Right lung (tissue), 5 donors: ENCODE measurements around the gene FAXC. TPM values are rescaled to one million over a fixed set of nuclear protein-coding genes. Genes with fewer than 3 reads are reported as not detected.
"Not testable (repeated sequence)": the region's sequence is repeated elsewhere in the genome, so short reads cannot be mapped to it uniquely, and the experiment has no call there.

Experiments
- DNase-seq, 2 donors: peaks; one replicate each; pipeline ENCODE4 v3.0.0-alpha.2; 2013
- polyA plus RNA-seq, 5 donors: library from polyadenylated mRNA; unstranded; fragments of 120-200 nt; gene quantifications; one replicate each; pipeline versions ENCODE4 v1.2.1 to v1.2.3, GENCODE V29; 2013; ENCODE audit warnings: inconsistent platforms in 1 of 5, low replicate concordance in 1 of 5; ENCODE audit not compliant: insufficient read length in 5 of 5, insufficient read depth in 1 of 5

FAXC gene
- polyA plus RNA-seq, 5 donors: 5.4 to 13.3 (median 10.4) TPM

DNA sequence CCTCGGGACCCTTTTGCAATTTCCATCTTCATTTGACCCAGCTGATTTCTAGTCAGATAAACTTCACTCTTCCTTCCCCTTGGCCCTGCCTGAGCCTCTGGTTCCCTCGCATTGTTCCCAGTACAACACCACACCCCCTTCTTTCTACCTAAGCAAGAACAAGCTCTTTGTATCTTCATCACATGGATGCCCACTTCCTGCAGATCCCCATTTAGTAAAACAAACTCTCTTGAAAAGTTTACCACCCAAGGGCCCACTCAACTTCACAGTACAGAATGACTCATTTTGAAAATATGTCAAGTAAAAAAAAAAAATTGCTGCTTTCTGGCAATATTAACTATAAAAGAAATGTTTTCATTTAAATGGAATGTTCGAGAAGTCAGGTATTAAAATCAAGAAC, 5.2 kb downstream of the FAXC start:
- DNase-seq: no peak

DNA sequence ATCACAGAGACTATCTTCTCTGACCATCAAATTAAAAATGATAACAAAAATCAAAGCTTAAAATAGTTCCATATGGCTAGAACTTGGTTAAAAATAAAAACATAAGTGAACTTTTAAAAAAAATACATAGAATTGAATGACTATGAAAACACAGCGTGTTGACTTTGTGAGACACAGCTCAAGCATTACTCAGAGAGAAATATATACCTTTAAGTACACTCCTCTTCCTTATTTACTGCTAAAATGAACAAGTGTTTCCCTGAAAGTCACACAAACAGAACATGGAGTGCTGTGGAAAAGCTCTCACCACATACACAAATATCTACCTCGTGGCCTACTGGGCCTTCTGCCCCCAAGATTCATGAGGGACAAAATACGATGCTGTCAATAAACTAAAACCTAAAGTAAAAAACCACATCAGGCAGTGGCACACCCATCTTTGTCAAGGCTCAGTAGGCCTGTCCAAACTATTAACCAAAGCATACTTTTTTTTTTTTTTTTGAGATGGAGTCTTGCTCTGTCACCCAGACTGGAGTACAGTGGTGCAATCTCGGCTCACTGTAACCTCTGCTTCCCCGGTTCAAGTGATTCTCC, 7.5 kb downstream of the FAXC start:
- no peak for DNase-seq

DNA sequence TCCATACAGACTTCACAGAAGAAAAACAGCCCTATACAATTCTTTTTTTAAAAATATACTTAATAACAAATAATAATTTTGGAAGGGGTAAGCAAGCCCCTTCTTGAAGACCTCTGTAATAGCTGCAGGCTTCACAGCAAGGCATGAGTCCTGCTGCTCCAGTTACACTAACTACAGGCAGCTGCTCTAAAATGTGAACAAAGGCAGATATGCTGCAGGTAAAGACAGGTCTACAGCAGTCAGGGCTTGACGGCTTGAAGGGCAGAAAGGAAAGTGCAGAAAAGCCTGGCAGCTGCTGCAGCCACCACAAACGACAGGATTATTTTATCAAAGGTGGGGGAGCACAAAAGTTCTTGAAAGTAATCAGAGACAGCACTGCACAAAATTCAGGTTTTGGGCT, 11.3 kb downstream of the FAXC start:
- DNase-seq: no peak

DNA sequence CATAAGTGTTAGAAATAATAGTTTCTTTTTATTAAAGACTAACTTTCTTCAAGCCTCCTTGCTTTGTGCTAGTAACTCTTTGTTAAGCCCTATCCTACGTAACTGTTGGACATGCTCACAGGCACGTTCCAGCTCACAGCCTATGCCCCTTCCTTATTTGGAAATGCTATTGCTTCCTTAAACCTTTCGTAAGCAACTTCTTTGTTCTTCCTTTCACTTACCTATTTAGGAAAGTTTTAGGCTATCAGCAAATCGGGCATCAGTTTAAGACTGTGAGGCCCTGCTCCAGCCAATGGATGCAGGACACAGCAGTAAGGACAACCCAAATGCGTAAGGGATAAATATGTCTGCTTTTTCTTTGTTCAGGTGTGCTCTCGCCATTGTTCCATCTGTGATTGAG, 14.2 kb downstream of the FAXC start:
- DNase-seq: not testable (repeated sequence)

DNA sequence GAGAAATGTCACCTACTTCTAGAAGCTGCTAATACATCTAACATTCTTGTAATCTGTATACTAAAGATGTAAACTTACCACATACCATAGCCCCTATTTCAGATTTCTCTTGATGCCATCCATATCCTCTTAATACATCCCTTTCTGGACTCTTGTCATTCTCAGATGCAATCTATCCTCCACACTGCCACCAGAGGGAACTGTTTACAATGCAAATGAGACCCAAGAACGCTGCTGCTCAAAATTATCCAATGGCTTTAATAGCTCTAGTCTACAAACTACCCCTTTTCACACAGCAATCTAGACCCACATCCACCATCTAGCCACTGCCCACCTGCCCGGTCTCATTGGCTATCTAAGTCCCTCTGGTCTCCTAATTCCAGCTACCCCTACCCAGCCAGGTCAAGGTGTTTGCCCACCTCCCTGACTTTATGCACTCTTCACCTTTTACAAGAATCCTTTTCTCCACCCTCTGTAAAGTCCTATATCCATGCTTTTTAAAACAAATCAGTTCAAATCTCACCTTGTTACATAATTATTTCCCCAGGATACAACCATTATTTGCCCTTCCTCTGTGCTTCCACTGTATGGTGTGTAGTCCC, 14.8 kb downstream of the FAXC start:
- no peak for DNase-seq

DNA sequence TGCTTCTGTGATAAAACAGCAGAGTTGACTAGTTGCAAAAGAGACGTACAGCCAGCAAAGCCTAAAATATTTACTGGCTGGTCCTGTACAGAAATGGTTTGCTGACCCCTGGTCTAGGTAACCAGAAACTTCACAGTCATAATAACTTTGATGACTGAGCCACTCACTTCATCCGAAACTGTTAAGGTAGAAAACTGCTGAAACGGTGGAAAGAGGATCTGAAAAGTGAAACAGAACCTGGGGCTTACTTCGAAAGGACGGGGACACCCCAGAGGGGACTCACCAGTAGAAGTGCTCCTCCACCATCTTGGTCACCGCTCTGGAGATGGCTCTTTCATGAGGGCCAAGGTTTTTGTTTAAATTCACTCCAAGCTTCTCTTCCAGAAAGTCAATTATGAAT, 16.4 kb downstream of the FAXC start:
- DNase-seq: no peak

DNA sequence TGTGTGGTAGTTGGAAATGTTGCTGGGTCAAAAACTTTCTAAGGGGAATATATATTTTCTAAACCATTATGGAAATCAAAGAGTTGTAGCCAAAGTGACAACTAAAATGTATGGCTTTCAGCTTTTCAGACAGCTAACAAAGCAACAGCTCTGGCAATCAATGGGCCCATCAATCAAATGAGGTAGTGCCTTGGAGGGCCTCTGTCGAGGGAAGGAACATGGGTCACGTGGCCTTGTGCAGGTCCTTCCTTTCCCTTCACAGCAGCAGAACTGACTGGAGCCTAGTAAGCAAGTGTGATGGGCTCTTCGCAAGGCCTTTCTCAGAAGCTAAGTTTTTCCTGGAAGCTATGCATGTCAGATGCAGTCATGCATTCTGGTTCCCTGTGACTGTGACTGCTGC, 17.9 kb downstream of the FAXC start:
- DNase-seq: no peak

DNA sequence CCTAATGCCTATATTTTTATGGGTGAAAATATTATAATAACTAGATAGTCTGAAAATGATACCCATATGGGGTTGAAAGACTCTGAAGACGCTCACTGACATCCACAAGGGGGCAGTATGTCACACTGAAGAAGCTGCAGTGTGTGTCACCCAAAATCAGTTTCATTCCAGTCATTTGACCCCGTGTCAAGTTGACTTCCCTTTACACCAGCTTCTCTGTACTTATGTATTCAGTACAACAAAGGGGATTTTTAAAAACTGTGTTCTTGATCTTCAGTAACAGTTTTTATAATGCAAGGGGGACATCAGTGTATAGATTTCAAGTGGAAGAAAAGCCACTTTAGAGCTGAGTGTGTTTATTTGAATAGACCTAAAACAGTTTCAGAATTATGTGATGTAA, 19.3 kb downstream of the FAXC start:
- DNase-seq: no peak

DNA sequence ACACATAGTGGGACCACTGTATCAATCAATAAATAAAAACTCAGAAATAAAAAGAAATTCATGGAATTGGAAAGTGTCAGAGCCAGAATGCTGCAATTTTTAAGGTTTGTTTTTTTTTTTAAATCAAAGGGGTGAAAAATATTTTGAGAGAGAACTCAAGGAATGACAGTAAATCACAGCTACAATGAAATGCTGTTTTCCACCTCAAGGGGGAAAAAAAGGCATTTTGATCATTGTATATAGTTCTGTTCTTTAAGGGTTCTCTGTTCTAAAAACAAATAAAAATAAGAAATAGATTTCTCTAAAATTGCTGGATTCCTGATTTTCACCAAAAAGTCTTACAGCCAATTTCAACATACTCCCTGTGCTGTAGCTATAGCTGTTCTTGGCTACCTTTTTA, 24.5 kb downstream of the FAXC start:
- DNase-seq: no peak

DNA sequence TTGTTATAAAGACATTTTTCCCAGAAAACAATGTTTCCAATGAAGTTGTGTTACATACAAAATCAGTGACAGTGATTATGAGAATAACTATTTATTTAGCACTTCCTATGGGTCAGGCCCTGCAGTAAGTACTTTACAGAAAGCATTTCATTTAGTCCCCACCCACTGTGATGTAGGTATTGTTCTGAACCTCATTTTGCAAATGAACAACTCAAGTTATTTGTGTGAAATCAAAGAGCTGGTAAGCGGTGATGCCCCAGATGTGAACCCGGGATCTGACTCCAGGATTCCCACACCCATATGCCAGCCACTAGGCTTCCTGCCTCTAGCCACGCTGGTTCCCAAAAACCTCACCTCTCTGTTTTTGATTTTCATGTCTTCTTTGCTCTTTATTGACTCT, 30.9 kb downstream of the FAXC start:
- DNase-seq: no peak

DNA sequence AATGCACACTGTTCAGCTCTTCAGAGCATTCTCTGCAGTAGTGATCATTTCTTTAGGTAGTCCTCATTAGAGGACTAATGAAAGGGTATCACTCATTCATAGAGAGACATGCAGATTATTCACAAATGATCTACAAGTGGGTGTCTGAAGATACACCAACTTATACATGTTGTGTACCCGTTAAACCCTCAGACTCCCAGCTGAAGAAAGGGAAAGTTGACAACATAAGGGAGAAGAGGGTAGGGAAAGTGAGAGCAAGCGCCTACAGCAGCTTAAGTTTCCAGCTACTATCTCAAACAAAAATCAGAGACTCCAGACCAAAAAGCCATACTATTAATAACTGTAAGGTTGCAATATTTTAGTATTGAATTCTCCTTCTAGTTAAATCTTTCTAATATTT, 37.1 kb downstream of the FAXC start:
- DNase-seq: no peak

DNA sequence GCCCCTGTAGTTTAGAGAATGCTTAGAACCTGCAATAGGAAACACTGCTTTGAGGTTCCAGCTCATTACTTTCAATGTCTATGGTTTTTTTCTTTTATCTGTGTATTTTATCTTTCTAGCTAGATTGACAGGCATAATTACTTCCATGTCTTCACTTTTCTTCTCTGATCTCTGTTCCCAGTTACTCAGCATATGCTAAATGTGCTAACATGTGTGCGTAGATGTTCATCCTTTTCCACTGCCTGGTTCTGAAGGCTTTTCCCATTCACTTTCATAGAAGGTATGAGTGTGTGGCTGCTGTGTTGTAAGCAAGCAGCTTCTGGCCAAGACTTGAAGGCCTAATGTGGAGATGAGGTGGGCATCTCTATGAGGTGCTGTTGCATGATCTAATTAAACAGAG, 38.9 kb downstream of the FAXC start:
- DNase-seq: no peak

DNA sequence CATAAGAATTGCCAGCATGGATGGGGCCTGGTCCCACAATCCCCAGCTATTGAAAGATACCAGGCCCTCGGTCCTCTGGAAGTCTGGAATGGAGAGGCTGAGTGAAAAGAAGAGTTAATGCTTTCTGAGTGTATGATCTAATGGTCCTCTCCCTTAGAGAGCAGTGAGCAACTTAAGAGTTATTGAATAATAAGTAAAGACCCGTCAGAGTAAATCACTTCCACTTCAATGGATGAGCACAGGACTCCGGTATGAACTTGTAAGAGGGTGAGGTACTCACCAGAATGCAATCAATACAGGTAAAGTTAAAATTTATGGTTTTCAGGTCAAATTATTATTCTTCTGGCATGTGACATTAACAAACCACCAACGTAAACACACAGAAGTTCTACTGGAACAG, 39.9 kb downstream of the FAXC start:
- DNase-seq: no peak

DNA sequence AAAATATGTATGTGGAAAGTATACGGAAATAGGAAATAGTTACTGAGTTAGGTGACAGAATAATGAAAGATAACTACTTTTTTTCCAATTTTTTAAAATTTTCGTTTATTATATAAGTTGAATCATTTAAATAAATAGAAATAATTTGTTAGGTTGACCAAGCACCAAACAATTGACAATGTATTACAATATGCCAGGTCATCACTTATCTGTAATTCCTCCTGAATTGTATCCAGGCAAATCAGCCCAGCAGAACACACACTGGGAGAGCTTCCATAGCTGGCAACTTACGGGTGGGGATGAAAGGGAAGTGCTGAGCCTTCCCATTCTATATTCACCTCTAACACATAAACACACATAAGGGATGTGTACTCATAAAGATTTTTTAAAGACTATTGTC, 40.7 kb downstream of the FAXC start:
- no peak for DNase-seq

DNA sequence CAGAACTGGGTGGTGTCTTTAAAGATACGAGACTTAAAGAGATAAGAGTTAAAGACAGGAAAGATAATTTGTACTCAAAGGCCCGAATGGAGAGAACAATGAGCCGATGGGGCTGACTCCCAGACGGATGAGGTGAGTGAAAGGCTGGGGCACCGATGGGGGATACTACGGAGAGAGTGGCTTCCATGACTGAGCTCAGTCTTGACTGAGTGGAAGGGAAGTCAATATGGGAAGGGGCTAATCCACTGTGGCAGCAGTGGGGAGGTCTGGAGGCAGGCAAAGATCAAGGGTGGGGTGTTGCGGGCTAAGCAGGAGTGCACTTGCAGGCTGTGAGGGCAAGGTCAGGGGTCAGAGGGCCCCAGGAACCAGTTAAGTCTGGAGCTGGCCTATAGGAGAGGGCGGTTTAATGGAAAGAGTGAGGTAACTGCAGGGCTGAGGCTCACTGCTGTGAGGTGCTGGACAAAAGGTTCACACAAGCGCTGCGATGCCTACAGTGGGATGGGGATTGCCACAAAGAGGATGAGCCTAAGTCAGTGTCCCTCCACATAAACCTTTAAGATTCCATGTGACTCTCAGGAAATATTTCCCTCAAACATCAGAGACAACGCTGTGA, 42.1 kb downstream of the FAXC start:
- no peak for DNase-seq

DNA sequence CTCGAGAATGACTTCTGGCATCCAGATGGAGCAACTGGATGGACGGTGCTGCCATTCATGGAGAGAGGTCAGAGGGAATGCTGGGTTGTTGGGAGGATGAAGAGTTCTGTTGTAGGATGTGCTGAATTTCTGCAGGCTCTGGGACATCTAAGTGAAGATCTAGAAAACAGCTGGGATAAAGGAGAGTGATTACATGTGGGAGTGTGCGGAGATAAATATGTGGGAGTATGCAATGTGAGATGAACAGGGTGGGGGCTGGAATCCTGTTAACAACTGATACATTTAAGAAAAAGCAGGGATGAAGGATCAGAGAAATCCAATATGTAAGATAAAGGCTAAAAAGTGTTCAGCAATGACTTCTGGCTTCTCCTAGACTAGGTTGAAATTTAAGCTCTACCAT, 43.1 kb downstream of the FAXC start:
- DNase-seq: no peak

DNA sequence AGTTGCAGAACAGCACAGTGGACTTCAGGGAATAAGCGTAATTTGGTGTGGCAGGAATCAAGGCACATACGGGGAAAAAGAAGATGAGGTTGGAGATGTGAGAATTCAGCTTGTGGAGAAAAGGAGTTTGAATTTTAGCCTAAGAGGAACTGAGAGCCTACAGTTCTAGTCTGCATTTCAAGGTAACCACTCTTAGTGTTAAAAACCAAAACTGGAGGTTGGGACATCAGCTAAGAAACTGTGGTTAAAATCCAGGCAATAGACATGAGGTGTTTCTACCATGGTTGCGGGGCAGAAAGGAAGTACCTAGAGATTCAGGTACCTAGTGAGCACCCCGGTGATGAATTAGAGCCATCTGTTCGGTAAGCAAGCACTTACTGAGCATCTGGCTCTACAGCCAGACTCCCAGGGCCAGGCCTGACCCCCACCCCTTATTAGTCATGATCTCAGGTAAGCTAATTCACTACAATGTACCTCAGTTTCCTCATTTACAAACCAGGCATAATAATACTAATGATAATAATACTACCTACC, 44.4 kb downstream of the FAXC start:
- DNase-seq: no peak

DNA sequence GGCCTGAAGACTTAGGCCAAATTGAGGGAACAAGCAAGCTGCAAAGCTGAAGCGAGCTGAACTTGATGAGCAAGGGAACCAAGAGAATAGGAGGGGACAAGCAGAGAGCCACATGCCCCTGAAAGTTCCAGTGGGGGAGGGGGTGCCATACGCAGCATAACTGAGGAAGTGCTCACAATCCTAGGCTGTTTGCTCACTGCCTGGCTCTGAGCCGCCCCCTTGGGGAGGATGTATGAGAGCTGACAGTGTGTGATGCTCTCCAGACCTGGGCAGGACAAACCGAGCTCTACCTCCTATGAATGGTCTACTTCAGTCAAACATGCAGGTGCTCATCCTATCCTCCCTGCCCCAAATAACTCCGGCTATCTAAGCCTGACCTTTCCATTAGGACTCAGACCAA, 52.1 kb downstream of the FAXC start:
- DNase-seq: no peak

DNA sequence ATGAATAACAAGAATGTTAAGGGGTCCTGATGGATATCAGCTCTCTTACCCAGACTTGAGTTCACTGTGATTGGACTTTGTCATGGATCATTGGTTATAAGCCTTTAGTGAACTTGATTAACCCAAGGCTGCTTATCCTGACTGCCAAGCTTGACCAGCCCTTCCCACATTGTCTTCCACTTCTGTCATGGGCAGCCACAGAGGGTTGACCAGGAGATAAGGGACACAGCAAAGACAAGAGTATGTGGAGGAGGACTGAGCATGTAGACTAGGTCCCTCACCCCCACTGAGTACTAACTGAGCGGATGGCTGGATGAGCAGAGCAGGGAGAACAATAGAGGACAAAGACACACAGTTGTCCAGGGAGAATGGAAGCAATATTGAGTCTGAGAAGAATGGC, 52.5 kb downstream of the FAXC start:
- DNase-seq: no peak

DNA sequence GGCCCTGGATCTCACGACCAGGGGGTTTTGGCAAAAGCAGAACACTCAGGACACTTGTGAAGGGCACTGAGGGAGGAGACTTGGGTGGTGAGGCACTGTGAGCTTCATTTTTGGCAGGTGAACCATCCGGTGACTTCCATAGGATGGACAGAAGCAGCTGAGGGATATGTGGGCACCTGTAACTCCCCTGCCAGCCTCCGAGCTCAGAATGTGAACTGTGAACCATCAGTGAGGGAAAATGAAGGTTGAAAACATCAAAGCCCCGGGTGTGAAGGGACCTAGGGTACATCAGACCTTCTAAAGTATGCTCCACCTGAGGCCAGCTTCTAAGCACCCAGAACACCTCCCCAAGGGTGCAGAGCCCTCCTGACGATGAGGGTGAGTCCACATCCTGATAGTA, 53.2 kb downstream of the FAXC start:
- no peak for DNase-seq

DNA sequence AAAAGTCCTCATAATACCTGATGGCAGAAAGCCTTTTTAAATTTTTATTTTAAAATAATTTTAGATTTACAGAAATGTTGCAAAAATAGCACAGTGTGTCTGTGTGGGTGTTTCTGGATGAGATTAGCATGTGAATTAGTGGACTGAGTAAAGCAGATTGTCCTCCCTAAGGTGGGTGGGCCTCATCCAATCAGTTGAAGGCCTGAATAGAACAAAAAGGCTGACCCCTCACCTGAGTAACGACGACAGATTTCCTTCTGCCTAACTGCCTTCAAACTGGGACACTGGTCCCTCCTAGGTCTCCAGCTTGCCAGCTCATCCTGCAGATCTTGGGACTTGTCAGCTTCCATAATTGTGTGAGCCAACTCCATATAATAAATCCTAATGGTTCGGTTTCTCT, 54.2 kb downstream of the FAXC start:
- DNase-seq: no peak

DNA sequence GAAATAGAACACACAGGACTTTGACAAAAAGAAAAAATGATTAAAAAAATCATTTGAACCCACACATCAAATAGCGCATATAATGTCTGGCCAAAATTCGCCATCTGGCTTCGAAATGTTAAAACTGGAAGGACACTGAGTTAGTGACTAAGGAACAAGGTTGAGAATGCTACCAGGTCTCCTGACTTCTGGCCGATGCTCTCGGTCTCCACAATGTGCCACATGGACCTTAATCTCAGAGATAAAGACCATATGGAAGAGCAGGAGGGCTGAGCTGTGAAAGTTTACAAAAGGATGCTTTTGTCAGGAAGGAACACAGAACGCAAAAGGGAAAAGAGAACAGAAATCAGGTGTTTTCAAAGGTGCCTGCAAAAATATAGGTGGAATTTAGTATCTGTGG, 54.7 kb downstream of the FAXC start:
- DNase-seq: no peak

DNA sequence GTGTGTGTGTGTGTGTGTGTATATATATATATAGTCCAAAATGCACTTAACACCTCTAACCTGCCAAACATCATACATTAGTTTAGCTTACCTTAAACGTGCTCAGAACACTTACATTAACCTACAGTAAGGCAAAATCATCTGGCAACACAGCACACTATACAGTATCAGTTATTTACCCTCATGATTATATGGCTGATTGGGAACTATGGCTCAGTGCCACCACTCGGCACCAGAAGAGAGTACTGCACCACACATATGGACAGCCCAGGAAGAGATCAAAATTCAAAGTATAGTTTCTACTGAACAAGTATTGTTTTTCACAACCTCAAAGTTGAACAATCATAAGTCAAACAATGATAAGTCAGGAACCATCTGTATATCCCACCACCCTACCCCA, 59.8 kb downstream of the FAXC start:
- no peak for DNase-seq

DNA sequence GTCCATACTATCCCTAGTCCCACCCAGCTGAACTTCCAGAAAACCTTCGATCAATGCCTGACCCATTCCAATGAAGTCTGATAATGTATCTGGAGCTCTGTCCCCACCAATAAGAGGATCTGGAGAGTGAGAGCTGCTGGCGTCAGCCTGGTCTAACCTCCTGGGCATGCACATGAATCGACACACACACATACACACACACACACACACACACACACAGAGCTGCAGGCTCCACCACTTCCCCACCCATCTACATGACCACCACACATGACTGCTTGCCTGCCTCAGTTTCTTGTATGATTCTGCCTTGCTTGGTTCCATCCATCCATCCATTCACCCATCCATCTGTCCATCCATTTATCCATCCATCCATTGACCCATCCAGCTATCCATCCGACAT, 60.8 kb downstream of the FAXC start:
- DNase-seq: no peak
